NCI-H1694 treated with DMSO at 0.1 percent for 48 hours (cell line): ENCODE results near the gene KCNN3.

ENCODE experiments used
- DNase-seq: peaks from one replicate; lab custom pipeline; 2025; lab: John Stamatoyannopoulos, UW

The KCNN3 gene

GRCh38 chr1:154791292-154792166 lies 78.6 kb downstream of the KCNN3 start:
- peak; percentile 34 for DNase-seq

- DNase-seq: no peak
Observed at GRCh38 chr1:154788886-154789285, 81.2 kb downstream of the KCNN3 start.

- DNase-seq: no peak
Observed at GRCh38 chr1:154788110-154788870, 81.8 kb downstream of the KCNN3 start.

- no peak for DNase-seq
Observed at GRCh38 chr1:154786804-154787570, 83.1 kb downstream of the KCNN3 start.

- DNase-seq: no peak
Observed at GRCh38 chr1:154784924-154785531, 85.1 kb downstream of the KCNN3 start.

GRCh38 chr1:154784416-154784815 lies 85.7 kb downstream of the KCNN3 start:
- no peak for DNase-seq

- DNase-seq: no peak
Observed at GRCh38 chr1:154783976-154784375, 86.1 kb downstream of the KCNN3 start.

GRCh38 chr1:154780541-154780940 lies 89.5 kb downstream of the KCNN3 start:
- no peak for DNase-seq

GRCh38 chr1:154779551-154780189 lies 90.4 kb downstream of the KCNN3 start:
- no peak for DNase-seq

- no peak for DNase-seq
Observed at GRCh38 chr1:154778944-154779343, 91.1 kb downstream of the KCNN3 start.

GRCh38 chr1:154778275-154778674 lies 91.8 kb downstream of the KCNN3 start:
- no peak for DNase-seq

- DNase-seq: no peak
Observed at GRCh38 chr1:154777781-154778180, 92.3 kb downstream of the KCNN3 start.

- DNase-seq: no peak
Observed at GRCh38 chr1:154777154-154777553, 92.9 kb downstream of the KCNN3 start.

- no peak for DNase-seq
Observed at GRCh38 chr1:154775621-154776605, 94.2 kb downstream of the KCNN3 start.

- no peak for DNase-seq
Observed at GRCh38 chr1:154774175-154774855, 95.8 kb downstream of the KCNN3 start.

- DNase-seq: no peak
Observed at GRCh38 chr1:154773551-154773950, 96.5 kb downstream of the KCNN3 start.

- DNase-seq: no peak
Observed at GRCh38 chr1:154772606-154773506, 97.2 kb downstream of the KCNN3 start.

- DNase-seq: no peak
Observed at GRCh38 chr1:154772056-154772455, 98.0 kb downstream of the KCNN3 start.
